Amygdala (tissue), 56 donors: ENCODE results near the gene LEF1.

Source experiments
- DNase-seq, 56 donors: peaks; one replicate each; lab custom pipeline; 2025; lab: John Stamatoyannopoulos, UW

LEF1 gene

DNA sequence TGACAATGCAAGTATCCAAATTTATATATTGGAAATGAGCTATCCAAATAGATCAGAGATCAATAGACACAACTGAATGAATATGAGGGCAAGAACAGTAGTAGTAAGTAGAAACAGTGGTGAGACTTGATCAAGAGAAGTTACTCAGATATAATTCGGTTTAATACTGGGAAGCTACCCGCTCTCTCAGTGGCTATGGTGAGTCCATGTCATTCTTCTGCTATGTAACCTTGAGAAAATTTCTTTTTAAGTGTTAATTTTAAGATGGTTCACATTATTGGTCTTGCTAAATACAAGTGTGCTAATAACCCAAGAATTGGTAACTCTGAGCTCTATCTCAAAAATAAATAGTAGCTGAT is 53.6 kb downstream of the LEF1 start:
- no peak for DNase-seq

DNA sequence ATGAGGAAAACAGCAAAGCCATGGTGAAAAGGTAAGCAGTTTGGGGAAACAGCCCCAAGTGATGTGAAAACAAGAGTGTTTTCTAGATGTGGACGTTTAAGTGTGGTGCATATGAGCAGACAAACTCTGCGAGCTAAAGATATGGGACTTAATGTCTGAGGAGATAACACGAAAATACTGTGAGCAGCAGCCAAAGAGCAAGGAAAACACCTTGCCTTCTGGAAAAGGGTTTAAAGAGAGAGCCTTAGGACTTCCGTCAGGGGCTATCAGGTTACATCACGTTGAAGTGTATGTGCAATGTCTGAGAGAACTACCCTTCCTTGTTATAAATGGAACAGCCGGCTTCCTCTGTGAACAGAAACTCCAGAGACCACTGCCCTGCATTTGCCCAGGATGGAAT is 54.2 kb downstream of the LEF1 start:
- no peak for DNase-seq

DNA sequence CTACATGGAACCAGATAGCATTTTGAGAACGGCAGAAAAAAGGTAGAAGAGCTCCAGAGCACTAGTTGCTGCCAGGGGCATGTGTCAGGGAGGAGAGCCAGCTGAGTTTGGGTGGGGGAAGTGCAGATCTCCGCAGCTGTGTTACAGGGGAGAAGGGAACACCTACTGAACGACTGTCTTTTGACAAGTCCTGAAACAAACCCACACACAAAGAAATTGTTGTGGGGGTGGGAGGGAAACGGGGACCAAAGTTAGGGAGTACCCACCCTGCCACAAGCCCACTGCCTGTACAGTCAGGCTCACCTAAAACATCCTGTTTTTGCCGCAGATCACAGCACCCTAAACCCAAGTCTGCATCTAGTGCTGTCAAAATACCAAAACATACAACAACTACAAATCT is 55.5 kb downstream of the LEF1 start:
- DNase-seq = no peak

DNA sequence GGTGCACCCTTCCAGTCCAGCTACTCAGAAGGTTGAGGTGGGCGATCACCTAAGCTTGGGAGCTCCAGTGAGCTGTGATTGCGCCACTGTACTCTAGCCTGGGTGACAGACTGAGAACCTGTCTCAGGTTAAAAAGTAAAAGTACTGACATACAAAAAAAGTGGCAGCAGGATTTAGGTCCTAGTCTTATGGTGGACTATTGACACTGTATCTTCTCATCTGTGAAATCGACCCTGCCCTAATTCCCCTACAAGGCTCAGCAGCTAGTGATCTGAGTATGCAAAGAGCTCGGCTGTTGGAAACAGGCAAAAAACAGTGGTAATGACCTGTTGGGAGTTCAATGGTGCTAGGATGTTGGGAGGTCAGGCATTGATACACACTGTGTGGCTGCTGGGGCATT is 57.0 kb downstream of the LEF1 start:
- DNase-seq = no peak

DNA sequence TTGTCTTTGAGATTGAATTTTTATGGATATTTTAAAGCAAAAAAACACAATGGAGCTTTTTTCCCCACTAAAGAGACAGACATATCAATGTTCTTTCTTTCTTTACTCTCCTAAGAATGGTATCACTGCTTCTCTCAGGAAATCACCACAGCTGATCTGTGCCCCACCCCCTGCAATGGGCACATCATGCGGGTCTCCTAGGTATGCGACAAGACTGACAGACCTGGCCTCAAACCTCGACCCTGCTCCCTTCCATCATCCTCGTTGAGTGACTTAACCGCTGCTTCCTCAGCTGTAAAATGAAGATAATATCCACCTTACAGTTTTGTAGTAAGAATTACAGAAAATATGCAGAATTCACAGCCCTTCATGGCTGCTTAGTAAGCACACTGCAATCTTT is 58.3 kb downstream of the LEF1 start:
- no peak for DNase-seq

DNA sequence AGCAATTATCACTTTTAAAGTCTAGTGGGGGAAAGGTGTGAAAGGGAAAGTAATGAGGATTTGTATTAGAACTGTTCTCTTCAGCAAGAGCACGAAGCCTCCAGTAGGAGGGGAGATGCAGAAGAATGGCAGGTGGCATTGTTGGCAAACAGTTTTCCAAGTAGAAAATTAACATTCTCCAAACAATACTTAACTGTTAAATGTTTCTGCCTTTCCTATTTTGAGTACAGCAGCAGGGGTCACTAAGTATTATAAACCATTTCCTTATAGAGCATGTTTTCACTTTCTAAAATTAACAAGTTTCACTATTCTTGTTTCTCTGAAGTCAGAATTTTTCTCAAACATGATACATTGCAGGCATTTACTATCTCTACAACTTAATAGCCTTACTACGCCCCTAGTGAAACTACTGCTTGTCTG is 58.7 kb downstream of the LEF1 start:
- DNase-seq = no peak

DNA sequence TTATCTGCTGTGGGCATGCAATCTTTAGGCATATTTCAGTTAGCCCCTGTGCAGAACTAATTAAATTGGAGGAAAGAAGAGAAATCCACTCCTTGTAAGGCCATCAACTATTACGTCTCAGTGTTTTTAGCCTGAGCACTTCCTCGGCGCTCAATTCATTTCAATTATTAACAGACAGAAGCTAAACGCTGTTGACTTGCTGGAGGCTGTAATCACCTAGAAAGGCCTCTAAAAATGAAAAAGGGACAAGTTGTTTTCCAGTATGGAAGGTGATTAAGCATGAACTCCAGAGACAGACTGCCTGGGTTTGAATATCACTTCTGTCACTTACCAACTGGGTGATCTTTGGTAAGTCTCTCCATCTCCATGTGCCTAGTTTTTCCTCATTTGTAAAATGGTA is 59.6 kb downstream of the LEF1 start:
- DNase-seq = no peak

DNA sequence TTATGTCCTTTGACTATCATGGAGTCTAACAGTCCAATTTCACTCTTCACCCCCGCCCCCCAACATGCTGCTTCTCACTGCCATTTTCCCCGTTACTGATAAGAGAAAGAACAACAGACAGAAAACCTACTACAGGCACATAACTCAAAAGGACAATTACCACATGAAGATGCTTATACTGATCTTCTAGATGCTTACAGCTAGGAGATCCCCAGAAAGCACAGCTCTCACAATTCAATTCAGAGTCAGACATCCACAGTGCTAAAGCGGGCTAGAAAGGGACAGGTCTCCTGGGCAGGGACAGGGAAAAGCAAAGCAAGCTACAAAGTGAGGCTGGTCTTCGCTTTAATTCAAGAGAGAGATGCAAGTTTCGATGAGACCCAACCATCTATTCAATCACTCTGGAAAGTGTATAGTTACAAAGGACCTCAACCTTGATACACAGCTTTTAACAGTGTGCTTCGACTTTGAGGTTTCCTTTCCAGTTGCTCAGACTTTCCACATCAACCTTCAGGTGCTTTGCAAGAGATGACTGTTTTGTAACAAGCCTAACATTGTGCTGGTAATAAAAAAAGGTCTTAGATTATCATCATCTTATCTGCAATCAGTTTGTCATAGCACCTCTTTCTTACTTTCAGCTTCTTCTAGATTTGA is 60.9 kb downstream of the LEF1 start:
- DNase-seq = no peak

DNA sequence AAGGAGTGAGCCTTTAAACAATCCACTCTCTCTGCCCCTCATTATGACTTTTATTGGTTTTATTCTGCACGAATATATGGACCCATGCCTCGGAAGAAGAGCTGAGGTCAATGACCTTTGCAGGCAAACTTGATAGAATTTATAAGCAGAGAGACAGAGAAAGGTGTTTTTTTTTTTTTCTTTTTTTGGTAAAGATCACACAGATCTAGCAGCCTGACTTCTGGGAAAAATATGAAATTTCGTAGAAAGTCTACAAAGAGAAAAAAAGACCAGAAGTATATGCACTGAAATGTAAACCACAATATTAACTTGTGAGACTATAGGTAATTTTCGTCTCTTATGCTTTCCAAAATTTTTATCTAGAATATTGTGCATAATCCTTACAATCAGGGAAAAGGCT is 61.6 kb downstream of the LEF1 start:
- DNase-seq = no peak

DNA sequence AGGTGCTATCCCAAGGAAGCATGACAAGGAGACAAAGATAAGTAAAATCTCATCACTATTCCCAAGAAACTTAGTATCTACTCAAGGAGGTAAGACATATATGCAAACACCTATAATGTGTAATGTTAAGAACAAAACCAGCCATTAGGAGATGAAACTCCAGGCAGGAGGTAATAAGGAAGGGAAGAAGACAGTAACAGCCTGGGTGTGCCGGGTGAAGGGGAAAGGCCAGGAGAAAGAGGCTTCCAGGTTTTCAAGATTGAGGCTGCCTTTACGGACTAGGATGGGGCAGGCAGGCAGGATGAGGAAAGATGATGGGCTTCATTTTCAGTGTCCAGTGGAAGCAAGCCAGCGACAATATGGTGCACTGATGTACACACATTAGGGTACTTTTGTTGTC is 62.5 kb downstream of the LEF1 start:
- DNase-seq = no peak

DNA sequence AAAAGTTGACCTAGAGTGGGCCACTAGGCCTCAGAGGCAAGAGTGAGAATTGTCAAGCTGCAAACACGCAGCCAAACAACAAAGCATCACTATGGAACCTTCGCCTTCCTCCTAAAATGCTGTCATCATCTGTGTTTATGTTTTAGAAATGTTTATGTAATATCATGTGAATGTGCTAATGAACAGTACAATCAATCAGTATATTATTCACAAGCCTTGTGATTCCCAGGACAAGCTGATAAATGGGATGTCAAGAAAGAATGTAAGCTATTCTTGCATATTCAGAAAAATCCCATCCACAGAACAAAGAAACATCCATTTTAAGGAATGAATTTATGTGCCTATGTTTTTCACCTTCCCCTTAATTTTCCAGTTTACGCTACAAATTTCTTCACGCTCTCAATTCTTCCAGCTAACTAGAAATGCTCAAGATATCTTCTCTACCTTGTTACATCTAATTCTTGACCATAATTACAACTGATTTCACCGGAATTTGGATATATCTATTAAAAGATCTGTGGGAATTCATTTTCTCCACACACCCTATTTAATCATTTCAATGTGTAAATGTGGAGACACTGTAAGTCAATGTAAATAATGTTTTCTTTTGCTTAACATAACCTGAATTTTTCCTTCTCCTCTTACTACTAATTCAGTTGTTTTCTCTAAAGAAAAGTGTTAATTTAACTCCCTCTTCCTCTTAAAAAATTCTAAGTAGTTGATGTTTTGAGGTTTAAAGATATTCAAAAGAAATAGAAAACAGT is 65.5 kb downstream of the LEF1 start:
- DNase-seq = no peak

DNA sequence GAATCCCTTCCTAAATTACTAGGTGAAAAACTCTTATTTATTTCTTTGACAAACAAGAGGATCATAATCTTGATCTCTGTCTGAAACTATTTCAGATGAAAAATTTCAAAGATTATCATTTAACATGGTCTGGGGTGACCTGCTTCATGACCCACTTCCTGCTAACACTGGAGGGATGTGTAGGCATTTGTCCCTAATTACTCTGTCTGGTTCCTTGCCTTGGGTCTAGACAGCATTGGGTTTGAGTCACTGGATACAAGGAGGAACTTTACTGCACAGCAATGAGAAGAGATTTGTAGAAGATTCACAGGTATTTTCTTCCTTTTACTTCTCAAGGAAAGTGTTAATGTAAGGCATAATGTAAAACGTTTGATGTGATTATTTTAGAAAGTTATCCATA is 67.9 kb downstream of the LEF1 start:
- no peak for DNase-seq

DNA sequence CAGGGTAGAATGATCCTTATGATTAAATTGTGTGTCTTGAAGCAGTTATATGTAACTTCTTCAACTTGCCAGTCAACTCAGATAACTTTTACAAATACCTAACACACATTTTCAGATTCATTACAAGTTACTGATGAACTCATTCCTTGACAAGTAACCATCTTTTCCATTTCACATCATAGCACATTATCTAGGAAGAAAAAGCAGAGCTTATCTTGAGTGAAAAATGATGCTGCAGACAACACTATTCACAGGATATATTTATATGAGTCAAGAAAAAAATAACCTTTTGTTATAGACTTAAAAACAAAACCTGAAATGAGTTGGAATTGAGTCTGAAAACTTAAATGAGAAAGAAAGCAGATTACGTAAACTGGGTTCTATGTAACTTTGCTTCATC is 68.9 kb downstream of the LEF1 start:
- DNase-seq = no peak

DNA sequence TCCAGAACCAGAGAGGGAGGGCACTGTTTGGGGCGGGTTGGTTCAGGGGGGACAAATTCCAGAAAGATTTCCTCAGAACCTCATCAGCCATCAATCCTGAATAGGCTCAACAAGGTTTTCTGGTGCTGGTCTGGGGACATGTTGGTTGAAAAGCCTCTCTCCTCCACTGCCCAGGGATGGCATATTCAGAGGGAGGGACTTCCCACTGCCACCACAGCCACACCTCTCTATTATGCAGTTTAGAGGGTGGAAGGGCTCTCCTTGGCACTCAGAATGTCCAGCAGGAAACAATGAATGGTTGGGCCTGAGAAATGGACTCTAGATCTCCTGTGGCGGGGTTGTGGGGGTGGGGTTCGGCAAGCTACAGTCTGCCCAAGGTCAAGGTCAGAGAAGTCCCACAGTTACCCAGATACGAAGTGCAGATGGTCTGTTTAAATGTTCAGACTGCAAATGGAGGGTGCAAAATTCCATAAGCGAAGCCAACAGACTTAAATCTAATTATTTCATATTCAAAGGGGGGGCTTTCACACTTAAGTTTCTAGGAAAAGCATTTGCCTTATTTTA is 70.7 kb downstream of the LEF1 start:
- no peak for DNase-seq

DNA sequence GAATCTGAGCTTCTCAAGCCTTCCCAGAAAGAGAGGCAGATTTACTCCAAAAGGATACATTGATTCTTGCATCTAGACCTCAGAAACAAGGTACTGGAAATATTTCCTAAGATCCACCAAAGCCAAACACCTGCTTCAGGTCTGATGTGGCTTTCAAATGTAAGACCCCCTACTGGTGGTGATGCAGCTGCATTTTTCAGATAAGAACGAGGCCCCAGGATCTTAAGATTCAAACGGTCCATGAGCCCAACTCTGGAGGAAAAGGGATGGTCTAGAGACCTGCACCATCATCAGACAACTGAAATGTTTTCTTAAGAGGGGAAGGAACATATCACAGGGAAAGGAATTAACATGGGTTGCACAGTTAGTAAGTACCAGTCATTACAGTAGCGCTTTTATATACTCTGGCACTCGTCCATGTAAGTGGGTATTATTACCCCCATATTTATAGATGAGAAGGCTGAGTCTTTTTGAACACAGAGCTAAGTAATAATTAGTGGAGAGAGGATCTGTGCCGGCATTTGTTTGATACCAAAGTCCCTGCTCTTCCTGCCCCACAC is 73.7 kb downstream of the LEF1 start:
- no peak for DNase-seq

DNA sequence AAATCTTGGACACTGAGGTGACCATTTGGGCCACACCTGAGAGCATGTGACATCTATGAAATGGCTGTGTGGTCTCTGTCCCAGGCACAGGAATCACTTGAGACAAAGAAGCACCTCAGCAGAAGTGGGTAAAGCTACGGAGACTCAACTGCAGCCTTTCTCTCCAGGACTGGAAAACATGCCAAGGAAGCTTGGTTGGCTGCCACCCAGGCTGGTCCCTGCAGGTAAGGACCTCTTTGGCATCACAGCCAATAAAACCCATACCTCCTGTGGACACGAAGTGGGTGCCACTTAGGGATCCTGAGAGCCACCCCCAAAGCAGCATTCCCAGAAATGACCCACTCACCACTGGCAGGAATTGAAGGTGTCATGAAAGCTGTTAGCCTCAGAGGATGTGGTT is 74.6 kb downstream of the LEF1 start:
- DNase-seq = no peak

DNA sequence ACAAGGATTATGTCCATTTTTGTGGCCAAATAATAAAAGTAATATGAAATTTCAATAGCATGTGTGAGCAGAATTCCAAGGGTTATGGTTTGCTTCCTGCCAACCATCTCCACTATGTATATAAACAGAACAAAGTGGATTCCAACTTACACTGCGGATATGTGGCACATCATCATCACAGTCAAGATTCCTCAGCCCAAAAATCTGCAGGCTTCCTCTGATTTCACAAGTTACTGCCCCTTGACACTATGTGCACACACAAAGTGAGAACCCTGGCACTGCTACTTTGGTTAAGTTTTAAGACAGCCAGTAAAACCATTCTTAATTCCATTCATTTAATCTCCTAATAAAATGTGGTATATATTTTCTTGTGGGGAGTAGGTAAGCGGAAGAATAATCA is 76.4 kb downstream of the LEF1 start:
- DNase-seq = no peak

DNA sequence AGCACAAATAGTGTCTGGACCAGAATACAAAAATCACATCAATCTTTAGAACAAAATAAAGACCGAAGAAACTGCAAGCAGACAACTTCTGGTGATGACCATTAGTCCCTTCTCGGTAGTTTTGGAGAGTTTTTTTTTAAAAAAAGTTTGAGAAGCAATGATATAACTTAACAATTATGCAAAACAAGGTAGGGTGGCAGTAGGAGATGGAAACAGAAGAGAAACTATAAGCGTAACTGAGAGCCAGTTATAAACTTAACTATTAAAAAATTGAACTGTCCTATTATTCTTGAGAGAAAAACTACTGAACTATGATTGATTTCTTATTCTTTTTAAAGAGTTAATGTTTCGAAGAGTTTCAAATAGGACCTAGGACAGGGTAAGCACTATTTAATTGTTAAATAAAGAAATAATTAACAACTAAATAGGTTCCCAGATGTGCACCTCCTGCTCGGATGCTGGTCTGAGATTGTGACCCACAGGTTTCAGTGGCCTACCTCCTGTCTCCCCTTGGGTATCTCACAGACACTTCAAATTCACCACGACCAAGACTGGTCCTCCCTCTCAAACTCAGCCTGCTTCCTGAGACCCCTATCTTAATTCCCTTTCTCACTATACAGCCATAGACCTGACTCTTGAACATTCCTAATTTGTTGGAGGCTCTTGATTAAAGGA is 81.3 kb downstream of the LEF1 start:
- DNase-seq = no peak

DNA sequence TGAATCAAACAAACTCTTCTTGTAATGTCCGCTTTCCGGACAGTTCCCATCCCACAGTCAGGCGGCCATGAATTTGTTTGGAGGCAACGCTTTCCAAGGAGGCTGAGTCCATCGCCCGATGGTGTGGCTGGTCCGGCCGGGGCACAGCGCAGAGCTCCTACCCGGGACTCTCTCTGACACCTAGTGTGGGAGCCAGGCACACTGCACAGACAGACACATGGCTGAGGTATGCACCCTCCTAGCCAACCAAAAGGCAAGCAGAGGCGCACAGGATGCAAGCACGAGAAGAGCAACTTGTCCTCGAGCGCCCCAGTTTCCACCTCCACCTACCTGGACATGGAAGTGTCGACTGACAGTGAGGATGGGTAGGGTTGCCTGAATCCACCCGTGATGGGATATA is 87.5 kb downstream of the LEF1 start:
- no peak for DNase-seq

DNA sequence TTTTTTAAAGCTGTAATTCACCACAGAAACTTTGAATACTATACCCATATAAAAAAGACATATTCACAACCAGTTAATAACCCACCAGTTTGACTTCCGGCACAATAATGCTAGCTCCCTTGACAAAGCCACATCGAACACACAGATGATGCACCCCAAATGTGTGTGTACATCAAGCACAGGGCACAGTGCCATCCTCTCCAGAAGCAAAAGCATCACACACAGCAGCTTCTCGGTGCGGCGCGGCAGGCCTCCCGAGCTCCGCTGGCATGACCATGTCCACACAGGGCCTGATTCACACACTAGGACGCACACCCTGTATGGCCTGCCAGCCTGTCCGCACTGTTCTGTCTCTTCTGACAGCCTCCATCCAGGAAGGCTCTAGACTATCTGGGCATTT is 88.0 kb downstream of the LEF1 start:
- DNase-seq = no peak

DNA sequence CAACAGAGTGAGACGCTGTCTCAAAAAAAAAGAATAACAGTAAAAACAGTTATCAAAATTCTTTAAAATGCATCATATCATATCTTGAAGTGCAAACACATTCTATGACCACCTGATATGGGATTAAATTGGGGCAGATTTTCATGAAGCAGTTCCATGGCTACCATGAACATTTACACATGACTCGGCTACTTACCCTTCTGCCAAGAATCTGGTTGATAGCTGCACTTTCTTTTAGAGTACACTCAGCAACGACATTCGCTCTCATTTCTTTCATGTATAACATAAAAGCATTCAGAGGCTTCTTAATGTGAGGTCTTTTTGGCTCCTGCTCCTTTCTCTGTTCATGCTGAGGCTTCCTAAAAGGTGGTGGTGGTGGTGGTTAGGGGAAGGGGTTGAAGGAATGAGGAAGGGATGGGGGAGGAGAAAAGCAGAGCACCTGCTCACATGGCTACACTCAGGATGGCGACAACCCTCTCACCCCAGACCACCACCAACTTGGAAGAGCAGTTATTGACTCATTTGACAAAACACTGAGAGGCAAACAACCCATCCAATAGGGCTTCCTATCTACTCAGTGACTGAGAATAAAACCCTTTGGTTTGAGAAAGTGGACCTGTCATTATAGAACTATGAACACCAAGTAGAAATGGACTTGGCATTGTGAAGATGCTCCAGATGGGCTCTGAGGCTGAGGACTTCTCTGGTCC is 90.6 kb downstream of the LEF1 start:
- no peak for DNase-seq
